ENCODE data around the gene PPWD1.
"Not testable (repeated sequence)": the region's sequence is repeated elsewhere in the genome, so short reads cannot be mapped to it uniquely, and the experiment has no call there.

The PPWD1 gene

GRCh38 chr5:65563777-65564176, 681 bp downstream of the PPWD1 start:
- FAIRE-seq (no peak), DNase-seq (ENCODE audit: insufficient read length) (no peak)
- TF ChIP-seq POLR2A (IDR thresholded peaks at IDR 0.05; ENCODE audit: low read depth, low read length) = no peak
- no peak for TF ChIP-seq TAF1 (IDR thresholded peaks at IDR 0.05; ENCODE audit: borderline replicate concordance, low read depth, low read length)
- no peak for TF ChIP-seq POLR2AphosphoS5 (IDR thresholded peaks at IDR 0.05; ENCODE audit: low read depth, low read length)

DNA sequence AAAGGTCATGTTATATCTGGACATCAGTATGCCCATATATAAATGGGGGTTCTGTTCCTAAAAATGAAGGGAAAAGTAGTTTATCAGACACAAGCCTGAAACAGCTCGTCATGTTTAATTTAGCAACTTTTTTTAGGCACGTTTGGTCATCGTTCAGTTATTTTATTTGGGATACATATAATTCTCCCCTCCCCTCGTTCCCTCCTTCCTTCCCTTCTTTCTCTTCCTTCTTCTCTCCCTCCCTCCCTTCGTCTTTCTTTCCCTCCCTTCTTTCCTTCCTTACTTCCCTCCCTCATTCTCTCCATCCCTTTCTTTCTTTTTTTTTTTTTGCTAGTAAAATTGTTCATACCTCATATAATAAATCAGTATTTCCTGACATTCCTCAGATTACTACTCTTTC, 3.4 kb downstream of the PPWD1 start:
- FAIRE-seq (peak; percentile 38), DNase-seq (ENCODE audit: insufficient read length) (no peak)
- no peak for TF ChIP-seq POLR2AphosphoS5 (IDR thresholded peaks at IDR 0.05; ENCODE audit: low read depth, low read length)
- no peak for TF ChIP-seq POLR2A (IDR thresholded peaks at IDR 0.05; ENCODE audit: low read depth, low read length)
- TF ChIP-seq TAF1 (IDR thresholded peaks at IDR 0.05; ENCODE audit: borderline replicate concordance, low read depth, low read length) = no peak

DNA sequence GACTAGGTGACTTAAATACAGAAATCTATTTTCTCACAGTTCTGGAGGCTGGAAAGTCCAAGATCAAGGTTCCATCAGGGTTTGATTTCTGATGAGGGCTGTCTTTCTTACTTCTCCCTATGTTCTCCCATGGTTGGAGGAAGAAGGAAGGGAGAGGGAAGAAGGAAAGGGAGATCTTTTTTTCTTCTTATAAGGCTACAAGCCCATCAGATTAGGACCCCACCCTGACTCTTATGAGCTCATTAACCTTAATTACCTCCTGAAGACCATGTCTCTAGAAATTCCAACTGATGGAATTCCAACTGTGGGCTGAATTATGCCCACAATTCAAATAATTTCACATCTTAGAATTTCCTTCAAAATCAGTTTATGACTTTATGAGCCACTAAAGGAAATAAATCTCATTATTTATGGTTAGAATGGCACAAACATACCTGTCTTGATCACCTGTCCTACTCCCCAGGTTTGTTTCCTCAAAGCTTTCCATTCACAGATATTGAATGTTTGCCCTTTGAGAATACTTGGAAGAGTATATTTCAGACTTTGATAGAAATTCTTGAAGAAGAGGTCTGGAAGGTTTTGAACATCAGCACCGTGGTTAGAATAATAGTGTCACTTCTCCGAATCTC, 7.6 kb downstream of the PPWD1 start:
- TF ChIP-seq POLR2A (IDR thresholded peaks at IDR 0.05; ENCODE audit: low read depth, low read length) (no peak), TAF1 (IDR thresholded peaks at IDR 0.05; ENCODE audit: borderline replicate concordance, low read depth, low read length) (no peak), POLR2AphosphoS5 (IDR thresholded peaks at IDR 0.05; ENCODE audit: low read depth, low read length) (no peak)
- no peak for DNase-seq (ENCODE audit: insufficient read length)
- no peak for FAIRE-seq

DNA sequence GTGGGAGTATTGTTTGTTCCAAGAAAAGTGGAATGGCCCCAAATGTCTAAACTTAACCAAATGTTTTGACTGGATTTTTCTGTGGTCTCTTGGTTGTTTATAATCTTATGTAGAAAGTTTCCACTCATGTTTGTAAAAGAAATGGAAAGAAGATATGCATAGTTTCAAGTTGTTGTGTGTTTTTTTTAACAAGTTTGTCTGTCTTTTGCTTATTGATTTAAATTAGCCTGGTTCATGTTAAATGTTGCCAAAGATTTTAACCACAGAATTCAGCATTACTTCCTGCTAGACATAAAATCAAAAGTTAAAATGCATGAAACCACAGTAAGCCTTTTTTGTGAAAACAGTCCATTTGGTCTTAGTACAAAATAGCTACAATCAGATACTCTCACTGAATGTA, 14.0 kb downstream of the PPWD1 start:
- DNase-seq (ENCODE audit: insufficient read length) = no peak
- no peak for FAIRE-seq
- no peak for TF ChIP-seq POLR2AphosphoS5 (IDR thresholded peaks at IDR 0.05; ENCODE audit: low read depth, low read length)
- TF ChIP-seq TAF1 (IDR thresholded peaks at IDR 0.05; ENCODE audit: borderline replicate concordance, low read depth, low read length) = no peak
- TF ChIP-seq POLR2A (IDR thresholded peaks at IDR 0.05; ENCODE audit: low read depth, low read length) = no peak

DNA sequence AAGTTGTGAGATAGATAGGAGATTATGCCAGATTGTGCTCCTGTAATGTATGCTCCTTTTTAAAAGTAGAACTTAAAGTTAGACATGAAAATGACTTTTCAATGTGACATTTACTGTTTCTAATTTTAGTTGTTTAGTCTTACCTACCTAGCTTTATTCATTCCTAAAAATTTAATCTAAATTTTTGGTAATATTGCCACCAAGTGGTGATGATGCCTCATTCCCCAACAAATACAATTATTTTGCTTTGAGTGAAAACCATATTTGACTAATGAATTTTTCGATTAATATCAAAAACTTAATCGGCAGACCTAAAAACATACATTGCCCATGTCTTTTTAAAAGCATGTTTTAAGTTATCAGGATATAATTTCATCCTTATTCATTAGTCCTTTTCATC, 25.6 kb downstream of the PPWD1 start:
- FAIRE-seq (no peak), DNase-seq (ENCODE audit: insufficient read length) (no peak)
- TF ChIP-seq POLR2AphosphoS5 (IDR thresholded peaks at IDR 0.05; ENCODE audit: low read depth, low read length) (no peak), POLR2A (IDR thresholded peaks at IDR 0.05; ENCODE audit: low read depth, low read length) (no peak), TAF1 (IDR thresholded peaks at IDR 0.05; ENCODE audit: borderline replicate concordance, low read depth, low read length) (no peak)

DNA sequence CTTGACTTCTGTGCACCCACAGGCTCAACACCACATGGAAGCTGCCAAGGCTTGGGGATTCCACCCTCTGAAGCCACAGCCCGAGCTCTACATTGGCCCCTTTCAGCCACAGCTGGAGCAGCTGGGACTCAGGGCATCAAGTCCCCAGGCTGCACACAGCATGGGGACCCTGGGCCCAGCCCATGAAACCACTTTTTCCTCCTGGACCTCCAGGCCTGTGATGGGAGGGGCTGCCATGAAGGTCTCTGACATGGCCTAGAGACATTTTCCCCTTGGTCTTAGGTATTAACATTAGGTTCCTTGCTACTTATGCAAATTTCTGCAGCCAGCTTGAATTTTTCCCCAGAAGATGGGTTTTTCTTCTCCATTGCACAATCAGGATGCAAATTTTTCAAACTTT, 38.7 kb downstream of the PPWD1 start:
- not testable (repeated sequence) for FAIRE-seq; DNase-seq (ENCODE audit: insufficient read length)

DNA sequence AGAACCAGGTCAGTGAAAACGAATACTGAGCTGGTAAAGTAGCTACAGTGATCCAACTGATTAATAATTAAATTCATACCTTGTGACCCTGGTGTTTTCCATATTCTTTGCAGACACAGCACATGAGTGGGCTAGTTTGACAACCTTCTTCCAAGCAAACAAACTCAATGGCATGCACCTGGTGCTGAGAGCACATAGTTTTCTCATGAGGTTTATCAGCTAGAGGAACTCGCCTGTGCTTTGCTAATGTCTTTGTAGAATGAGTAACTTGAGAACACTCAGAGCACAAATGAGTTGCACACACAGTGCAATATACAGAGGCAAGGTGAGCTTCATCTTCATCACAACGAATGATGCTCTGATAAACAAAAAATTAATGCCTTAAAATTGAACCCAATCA, 48.4 kb downstream of the PPWD1 start:
- DNase-seq (ENCODE audit: insufficient read length) (no peak), FAIRE-seq (no peak)
- no peak for TF ChIP-seq POLR2A (IDR thresholded peaks at IDR 0.05; ENCODE audit: low read depth, low read length)
- no peak for TF ChIP-seq POLR2AphosphoS5 (IDR thresholded peaks at IDR 0.05; ENCODE audit: low read depth, low read length)
- no peak for TF ChIP-seq TAF1 (IDR thresholded peaks at IDR 0.05; ENCODE audit: borderline replicate concordance, low read depth, low read length)

DNA sequence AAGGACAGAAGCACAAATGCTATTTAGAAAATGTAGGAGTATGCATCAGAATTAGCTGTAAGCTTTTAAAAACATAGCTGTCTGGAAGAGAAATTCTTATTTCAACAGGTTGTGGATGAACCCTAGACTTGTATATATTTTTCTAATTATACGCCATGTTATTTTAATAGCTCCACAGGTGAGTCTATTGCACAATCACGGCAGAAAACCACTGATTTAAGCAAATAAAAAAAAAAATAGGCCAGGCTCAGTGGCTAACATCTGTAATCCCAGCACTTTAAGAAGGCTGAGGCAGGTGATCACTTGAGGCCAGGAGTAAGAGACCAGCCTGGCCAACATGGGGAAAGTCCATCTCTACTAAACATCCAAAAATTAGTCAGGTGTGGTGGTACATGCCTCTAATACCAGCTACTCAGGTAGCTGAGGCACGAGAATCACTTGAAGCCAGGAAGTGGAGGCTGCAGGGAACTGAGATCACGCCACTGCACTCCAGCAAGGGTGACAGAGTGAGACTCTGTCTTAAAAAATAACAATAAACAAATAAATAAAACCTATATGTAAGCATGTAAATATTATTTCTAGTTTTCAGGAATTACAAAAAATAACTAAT, 49.3 kb downstream of the PPWD1 start:
- no peak for DNase-seq (ENCODE audit: insufficient read length)
- FAIRE-seq = peak; percentile 30
- TF ChIP-seq POLR2AphosphoS5 (IDR thresholded peaks at IDR 0.05; ENCODE audit: low read depth, low read length) = no peak
- no peak for TF ChIP-seq TAF1 (IDR thresholded peaks at IDR 0.05; ENCODE audit: borderline replicate concordance, low read depth, low read length)
- TF ChIP-seq POLR2A (IDR thresholded peaks at IDR 0.05; ENCODE audit: low read depth, low read length) = no peak

DNA sequence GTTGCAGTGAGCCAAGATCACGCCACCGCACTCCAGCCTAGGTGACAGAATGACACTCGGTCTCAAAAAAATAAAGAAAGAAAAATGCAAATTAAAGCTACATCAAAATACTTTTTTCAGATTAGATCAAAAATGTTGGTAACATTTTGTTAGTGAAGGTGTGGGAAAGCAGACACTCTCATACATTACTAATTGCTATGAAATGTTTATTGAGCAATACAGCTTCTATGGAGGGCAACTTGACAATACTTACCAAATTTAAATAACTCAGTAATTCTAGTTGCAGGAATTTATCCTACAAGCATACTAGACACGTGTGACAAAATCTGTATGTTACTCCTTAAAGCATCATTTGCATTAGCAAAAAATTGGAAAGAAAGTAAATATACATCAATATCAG, 56.9 kb downstream of the PPWD1 start:
- TF ChIP-seq TAF1 (IDR thresholded peaks at IDR 0.05; ENCODE audit: borderline replicate concordance, low read depth, low read length) (no peak), POLR2A (IDR thresholded peaks at IDR 0.05; ENCODE audit: low read depth, low read length) (no peak), POLR2AphosphoS5 (IDR thresholded peaks at IDR 0.05; ENCODE audit: low read depth, low read length) (no peak)
- no peak for FAIRE-seq
- DNase-seq (ENCODE audit: insufficient read length) = no peak

DNA sequence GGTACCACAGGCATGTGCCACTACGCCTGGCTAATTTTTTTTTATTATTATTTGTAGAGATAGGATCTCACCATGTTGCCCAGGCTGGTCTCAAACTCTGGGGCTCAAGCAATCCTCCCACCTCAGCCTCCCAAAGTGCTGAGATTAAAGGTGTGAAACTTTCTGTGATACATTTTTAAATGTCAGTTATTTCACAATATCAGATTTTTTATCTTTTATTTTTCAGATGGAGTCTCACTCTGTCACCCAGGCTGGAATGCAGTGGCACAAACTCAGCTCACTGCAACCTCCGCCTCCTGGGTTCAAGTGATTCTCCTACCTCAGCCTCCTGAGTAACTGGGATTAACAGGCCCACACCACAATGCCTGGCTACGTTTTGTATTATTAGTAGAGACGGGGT, 58.9 kb downstream of the PPWD1 start:
- FAIRE-seq; DNase-seq (ENCODE audit: insufficient read length): not testable (repeated sequence)

DNA sequence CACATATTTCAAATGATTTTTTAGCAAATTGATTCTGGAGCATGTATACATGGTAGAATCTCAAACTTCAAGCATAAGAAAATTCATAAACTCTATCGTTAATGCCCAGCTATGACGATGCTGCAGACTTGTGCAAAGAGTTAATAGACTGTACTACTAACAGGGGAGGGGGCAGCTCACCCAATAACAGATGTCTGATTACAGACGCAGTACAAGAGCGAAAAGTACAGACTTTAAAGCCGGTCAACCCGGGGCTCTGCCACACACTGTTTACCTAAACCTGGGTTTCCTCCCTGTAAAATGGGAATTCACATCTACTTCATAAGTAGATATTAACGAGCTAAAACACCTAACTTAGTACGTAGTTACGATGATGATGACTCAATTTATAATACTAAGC, 60.4 kb downstream of the PPWD1 start:
- TF ChIP-seq TAF1 (IDR thresholded peaks at IDR 0.05; ENCODE audit: borderline replicate concordance, low read depth, low read length) = no peak
- DNase-seq (ENCODE audit: insufficient read length) = no peak
- no peak for FAIRE-seq

- DNase-seq (ENCODE audit: insufficient read length) (peak; percentile 66), FAIRE-seq (peak; percentile 89)
- TF ChIP-seq TAF1 (IDR thresholded peaks at IDR 0.05; ENCODE audit: borderline replicate concordance, low read depth, low read length) (peak; percentile 48; the same call in 1 of the 2 replicates), POLR2AphosphoS5 (IDR thresholded peaks at IDR 0.05; ENCODE audit: low read depth, low read length) (no peak), POLR2A (IDR thresholded peaks at IDR 0.05; ENCODE audit: low read depth, low read length) (peak; percentile 55; the same call in 1 of the 2 replicates)
Observed at GRCh38 chr5:65624025-65624570, 61.0 kb downstream of the PPWD1 start, which contains the start of gene TRIM23. Gene TRIM23 (minus strand): TSS chr5:65624333. CDS start chr5:65624274, 59 bp downstream.
